HK-2 (cell line): ENCODE results near the gene PXK.
"Not testable (repeated sequence)": the region's sequence is repeated elsewhere in the genome, so short reads cannot be mapped to it uniquely, and the experiment has no call there.

ENCODE experiments used
- DNase-seq: peaks from one replicate; pipeline ENCODE4 v3.0.0-alpha.2; 2018; ENCODE audit not compliant: unreplicated experiment

PXK gene

GRCh38 chr3:58419780-58420507 lies 87.3 kb downstream of the PXK start:
- no peak for DNase-seq

DNA sequence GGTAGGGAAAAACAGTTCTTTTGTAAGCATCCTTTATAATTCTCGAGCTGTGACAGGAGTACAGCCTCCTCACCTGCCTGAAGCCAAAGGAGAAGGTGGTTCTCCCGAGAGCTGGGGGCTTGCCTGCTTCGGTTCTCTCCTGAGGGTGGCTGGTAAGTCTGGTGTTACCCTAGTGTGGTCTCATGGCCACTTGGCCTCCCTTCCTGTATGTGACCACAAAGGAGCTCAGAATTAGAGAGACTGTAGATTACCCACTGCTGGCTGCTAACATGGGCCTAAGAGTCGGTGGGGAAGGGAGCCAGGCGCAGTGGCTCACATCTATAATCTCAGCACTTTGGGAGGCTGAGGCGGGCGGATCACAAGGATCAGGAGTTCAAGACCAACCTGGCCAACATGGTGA lies 88.3 kb downstream of the PXK start:
- no peak for DNase-seq

GRCh38 chr3:58422756-58423325 lies 90.1 kb downstream of the PXK start:
- DNase-seq: no peak

DNA sequence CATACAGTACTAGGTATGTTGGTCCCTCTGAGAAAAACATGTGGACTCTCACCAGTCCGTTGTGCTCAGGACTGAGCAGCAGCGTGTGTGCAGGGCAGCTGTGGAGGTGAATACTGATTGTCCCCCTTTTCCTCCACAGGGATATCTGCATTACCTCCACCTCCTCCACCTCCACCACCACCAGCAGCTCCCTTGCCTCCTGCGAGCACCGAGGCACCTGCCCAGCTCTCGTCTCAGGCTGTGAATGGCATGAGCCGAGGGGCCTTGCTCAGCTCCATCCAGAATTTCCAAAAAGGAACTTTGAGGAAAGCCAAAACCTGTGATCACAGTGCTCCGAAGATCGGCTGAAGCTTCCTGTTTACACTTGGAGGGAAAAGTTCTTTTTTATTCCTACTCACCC lies 91.9 kb downstream of the PXK start:
- no peak for DNase-seq

DNA sequence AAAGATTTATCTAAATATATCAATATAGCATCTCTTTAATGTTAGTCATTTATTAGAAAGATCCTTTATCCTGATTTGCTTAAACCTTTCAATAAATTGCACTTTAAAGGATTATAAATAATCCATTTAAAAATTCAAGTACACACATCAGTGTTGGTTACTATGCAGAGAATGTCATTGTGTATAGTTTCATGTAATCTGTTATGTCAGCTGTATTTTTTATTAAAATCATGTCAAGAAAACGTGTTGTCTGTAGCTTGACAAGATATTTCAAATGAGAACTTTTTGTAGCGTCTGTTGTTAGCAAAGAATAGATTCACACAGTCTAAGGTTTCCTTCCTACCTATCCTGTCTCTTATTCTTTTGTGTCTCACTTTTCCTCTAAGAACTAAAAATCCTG lies 93.1 kb downstream of the PXK start:
- DNase-seq: no peak

- DNase-seq: no peak
Observed at GRCh38 chr3:58427661-58428361, 95.1 kb downstream of the PXK start.

DNA sequence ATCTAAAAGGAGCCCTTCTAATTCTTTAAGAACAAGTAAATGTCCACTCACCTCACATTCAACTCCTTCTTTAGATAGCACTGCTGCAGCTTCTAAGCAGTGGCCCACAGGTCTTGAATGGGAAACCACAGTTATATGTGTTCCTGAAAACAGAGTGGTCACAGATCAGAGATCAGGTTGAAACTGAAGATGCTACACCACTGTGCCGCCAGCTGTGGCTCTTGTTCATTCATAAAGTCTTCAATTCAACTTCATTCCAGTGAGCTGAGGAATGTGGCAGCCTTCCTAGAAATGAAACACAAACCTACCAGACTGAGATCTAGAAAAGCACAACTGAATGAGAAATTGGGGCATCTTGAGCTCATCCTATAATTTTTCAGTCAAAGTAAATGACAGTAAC lies 97.0 kb downstream of the PXK start:
- DNase-seq: no peak

GRCh38 chr3:58432905-58433304 lies 100.2 kb downstream of the PXK start:
- DNase-seq: no peak

GRCh38 chr3:58433400-58434167 lies 100.9 kb downstream of the PXK start, which contains the start of gene PDHB:
TSS of gene PDHB (minus strand) at chr3:58433832. CDS start at chr3:58433809, 23 bp downstream.
- peak; percentile 86 for DNase-seq

DNA sequence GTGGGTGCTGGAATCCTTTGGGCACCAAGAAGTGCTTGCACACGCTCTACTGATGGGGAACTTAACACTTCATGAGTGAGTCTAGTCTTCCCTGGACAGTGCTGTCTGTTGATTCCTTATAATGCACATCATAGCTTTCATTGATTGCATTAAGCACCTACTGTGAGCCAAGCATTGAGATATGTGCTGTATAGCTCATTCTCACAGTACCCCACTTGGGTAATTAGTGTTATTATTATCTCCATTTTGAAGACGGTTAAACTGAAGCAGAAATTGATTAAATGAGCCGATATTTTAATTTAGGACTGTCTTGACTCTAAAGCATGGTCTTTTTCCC lies 101.4 kb downstream of the PXK start:
- DNase-seq: no peak

GRCh38 chr3:58434511-58434910 lies 101.8 kb downstream of the PXK start:
- DNase-seq: no peak

DNA sequence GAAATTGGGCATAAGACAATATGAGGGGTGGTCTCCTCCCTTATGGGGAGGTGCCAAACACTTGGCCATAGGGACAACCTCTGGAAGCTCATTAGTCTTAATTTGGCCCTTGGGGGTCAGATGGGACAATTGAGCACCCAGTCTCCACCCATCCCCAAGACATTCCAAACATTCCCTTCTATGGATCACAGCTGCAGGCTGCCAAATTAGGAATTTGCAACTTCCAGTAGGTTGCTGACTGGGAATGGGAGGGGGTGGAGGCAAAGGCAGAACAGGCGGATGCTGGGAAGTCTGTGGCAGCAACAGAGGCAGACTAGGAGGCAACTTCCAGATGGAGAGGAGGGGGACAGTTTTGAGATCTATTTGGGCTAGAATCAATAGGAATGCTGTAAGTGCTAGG lies 102.3 kb downstream of the PXK start:
- DNase-seq: no peak

GRCh38 chr3:58437276-58437675 lies 104.6 kb downstream of the PXK start:
- DNase-seq: not testable (repeated sequence)

DNA sequence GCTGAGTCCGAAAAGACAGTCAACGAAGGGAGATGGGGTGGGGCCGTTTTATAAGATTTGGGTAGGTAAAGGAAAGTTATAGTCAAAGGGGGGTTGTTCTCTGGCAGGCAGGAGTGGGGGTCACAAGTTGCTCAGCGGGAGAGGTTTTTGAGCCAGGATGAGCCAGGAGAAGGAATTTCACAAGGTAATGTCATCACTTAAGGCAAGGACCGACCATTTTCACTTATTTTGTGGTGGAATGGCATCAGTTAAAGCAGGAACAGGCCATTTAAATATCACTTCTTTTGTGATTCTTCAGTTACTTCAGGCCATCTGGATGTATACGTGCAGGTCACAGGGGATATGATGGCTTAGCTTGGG lies 108.3 kb downstream of the PXK start:
- DNase-seq: not testable (repeated sequence)

DNA sequence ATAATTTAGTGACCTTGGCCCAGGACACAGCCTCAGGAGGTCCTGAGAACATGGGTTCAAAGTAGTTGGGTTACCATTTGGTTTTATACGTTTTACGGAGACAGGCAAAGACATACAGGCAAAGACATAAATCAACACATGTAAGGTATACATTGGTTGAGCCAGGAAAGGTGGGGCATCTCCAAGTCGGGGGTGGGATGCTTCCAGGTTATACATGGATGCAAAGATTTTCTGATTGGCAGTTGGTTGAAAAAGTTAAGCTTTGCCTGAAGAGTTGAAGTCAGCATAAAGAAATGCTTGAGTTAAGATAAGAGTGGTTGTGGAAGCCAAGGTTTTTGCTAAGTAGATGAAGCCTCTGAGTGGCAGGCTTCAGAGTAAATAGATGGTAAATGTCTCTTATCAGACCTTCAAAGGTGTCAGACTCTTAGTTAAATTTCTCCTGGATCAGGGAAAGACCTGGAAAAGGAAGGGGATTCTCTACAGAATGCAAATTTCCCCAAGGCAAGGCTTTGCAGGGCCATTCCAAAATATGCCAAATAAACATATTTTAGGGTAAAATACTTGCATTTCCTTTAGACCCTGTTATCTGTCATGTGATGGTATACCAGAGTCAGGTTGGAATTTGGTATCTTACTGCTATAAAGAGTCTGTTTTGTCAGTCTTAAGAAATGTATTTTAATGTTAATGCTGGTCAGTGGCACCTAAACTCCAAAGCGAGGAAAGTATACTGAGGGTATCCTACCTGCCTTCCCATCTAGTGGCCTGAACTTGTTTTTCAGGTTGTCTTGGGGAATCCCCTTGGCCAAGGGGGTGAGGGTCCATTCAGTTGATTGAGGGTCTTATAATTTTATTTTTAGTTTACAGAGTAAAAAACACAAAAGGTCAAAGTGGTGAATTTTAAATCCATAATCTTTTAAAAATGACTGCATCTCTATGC lies 109.1 kb downstream of the PXK start:
- no peak for DNase-seq

DNA sequence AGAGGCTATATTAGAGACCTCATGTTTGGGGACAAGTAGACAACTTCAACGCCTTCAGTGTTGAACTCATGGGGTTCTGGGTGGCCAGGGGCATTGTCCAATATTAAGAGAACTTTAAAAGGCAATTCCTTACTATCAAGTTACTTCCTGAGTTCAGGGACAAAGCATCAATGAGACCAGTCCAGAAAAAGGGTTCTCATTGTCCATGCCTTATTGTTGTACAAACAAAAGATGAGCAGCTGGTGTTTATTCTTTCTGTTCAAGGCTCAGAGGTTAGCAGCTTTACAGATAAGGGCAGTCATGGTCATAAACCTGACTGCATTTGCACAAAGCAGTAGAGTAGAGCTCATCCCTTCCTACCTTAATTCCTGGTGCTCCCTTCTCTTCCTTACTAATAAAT lies 119.5 kb downstream of the PXK start:
- no peak for DNase-seq

- no peak for DNase-seq
Observed at GRCh38 chr3:58459160-58459559, 126.5 kb downstream of the PXK start.

DNA sequence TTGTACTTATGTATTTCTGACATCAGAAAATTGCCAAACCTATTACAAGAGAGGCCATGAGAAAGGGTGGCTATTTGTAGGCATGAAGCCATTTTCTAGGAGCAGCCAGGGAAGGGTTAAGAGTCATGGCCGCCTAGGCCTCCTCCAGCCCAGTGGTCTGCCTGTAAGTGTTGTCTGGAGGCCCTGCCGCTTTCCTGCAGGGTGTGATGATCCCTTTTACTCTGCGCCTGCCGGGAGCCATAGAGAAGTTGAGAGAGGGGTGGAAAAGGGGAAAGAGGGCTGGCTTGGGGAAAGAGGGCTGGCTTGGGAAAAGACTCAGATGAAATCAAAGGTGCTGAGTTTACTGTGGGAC lies 130.1 kb downstream of the PXK start:
- no peak for DNase-seq

DNA sequence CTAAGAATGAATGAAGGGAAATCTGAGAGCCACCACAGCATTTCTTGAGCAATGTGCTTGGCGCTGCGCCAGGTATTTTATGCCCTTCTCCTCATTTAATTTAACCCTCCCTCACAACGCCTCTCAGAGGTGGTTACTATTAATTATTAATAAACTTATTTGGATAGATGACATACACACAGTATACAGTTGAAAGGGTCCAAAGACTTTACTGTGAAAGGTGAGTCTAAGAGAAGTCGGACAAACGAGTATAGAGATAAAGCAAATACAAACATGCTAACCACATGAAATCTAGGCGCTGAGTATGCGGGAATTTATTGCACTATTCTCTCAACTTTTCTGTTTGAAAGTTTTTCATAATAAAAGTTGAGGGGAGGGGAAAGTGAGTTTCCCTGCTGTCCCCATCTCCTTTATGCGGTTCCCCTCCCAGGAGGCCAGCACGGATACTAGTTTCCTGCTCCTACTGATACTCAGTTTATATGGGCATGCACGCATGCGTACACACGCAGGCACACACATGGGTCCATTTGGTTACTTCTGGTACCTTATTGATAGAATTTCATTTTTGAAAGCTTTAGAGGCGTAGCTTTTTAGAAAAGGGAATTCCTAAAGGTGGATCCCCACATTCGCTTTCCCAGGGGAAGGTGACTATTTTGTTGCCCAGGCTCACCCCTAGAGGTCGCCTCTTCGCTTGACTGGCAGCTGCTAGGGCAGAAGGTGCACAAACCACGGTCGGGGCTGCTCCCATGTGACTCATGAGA lies 130.7 kb downstream of the PXK start:
- peak; percentile 72 for DNase-seq

DNA sequence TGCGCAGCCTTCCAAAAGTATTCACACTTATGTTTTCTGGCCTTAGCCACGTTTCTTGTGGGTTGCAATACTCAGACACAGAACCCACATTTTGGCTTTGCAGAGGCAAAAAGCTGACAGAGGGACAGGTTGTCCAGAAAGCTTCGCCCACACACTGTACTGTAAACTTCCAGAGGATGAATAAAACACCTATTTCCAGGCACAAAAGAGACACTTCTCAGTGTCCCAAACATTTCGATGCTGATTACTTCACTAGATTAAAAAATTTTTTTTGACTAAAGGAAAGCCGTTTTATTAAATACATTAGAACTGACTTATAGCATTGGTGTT lies 131.2 kb downstream of the PXK start:
- no peak for DNase-seq

DNA sequence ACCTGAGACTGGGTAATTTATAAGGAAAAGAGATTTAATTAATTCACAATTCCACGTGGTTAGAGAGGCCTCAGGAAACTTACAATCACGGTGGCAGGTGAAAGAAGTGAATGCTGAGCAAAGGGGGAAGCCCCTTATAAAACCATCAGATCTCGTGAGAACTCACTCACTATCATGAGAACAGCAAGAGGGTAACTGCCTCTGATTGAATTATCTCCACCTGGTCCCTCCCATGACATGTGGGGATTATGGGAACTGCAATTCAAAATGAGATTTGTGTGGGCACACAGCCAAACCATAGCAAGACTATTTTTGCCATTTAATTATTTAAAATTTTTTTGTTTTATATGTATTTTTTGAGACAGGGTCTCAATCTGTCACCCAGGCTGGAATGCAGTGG lies 132.2 kb downstream of the PXK start:
- no peak for DNase-seq
